Keratinocyte (primary cell): ENCODE measurements around the gene ENO1. TPM values are rescaled to one million over a fixed set of nuclear protein-coding genes. Genes with fewer than 3 reads are reported as not detected.
A peak's percentile ranks its signal among the peaks of the same experiment; 100 is the strongest.

Source experiments
- DNase-seq: peaks from one replicate; pipeline ENCODE4 v3.0.0-alpha.2; 2011; ENCODE audit warnings: low read depth, missing footprints, low spot score
- FAIRE-seq: peaks from 2 replicates; lab custom pipeline; 2011; peaks lifted over from hg19 to GRCh38; lab: Jason Lieb, UNC
- H2AFZ ChIP-seq: 2 replicates; pipeline ENCODE4 v1.6.0; 2012; ENCODE audit warnings: low read length, control low read depth, inconsistent platforms; ENCODE audit not compliant: control insufficient read depth
- H3K27ac ChIP-seq: 2 replicates; pipeline ENCODE4 v1.5.1; 2011; ENCODE audit warnings: low read length; ENCODE audit not compliant: control insufficient read depth, insufficient read depth
- H3K27me3 ChIP-seq: 3 replicates; pipeline ENCODE4 v1.6.0; 2011; ENCODE audit warnings: low read length; ENCODE audit not compliant: control insufficient read depth, insufficient read depth; ENCODE audit errors: extremely low read depth
- H3K36me3 ChIP-seq, 2 experiments: 2 replicates in 1 of 2; 3 replicates in 1 of 2; pipeline ENCODE4 v1.5.1; 2011; ENCODE audit warnings: low read length in 2 of 2, mild to moderate bottlenecking in 1 of 2; ENCODE audit not compliant: control insufficient read depth in 2 of 2, insufficient read depth in 2 of 2; ENCODE audit errors: extremely low read depth in 1 of 2
- H3K4me1 ChIP-seq: 3 replicates; pipeline ENCODE4 v1.5.1; 2011; ENCODE audit warnings: low read length; ENCODE audit not compliant: control insufficient read depth, insufficient read depth; ENCODE audit errors: extremely low read depth
- H3K4me2 ChIP-seq: 3 replicates; pipeline ENCODE4 v1.6.0; 2011; ENCODE audit warnings: low read depth, low read length; ENCODE audit not compliant: control insufficient read depth, insufficient read depth; ENCODE audit errors: extremely low read depth
- H3K4me3 ChIP-seq, 3 experiments: fragments of 200-600 bp in 1 of 3; sonication (generic) in 1 of 3; 2 replicates in 2 of 3; 3 replicates in 1 of 3; pipeline ENCODE4 v1.5.1; 2011 to 2016; ENCODE audit warnings: low read length in 3 of 3, mild to moderate bottlenecking in 3 of 3, control low read depth in 2 of 3, inconsistent platforms in 1 of 3, low read depth in 1 of 3, mixed read lengths in 1 of 3, mixed run types in 1 of 3, moderate library complexity in 1 of 3; ENCODE audit not compliant: control insufficient read depth in 2 of 3, insufficient read depth in 2 of 3; ENCODE audit errors: extremely low read depth in 1 of 3
- H3K79me2 ChIP-seq: 2 replicates; pipeline ENCODE4 v1.6.0; 2012; ENCODE audit warnings: low read length; ENCODE audit not compliant: control insufficient read depth, insufficient read depth
- H3K9ac ChIP-seq: 3 replicates; pipeline ENCODE4 v1.6.0; 2011; ENCODE audit warnings: low read length; ENCODE audit not compliant: control insufficient read depth, insufficient read depth; ENCODE audit errors: extremely low read depth
- H3K9me1 ChIP-seq: 3 replicates; pipeline ENCODE4 v1.6.0; 2011; ENCODE audit warnings: low read length; ENCODE audit not compliant: control insufficient read depth, insufficient read depth; ENCODE audit errors: extremely low read depth
- H3K9me3 ChIP-seq: 2 replicates; pipeline ENCODE4 v1.5.1; 2012; ENCODE audit warnings: low read depth, low read length; ENCODE audit not compliant: control insufficient read depth
- H4K20me1 ChIP-seq: 3 replicates; pipeline ENCODE4 v1.6.0; 2011; ENCODE audit warnings: low read length; ENCODE audit not compliant: control insufficient read depth, insufficient read depth; ENCODE audit errors: extremely low read depth
- EZH2 ChIP-seq: IDR thresholded peaks from one replicate; pipeline ENCODE4 v1.6.1; 2012; ENCODE audit warnings: inconsistent platforms, mild to moderate bottlenecking, low read length, moderate library complexity
- dilution Hi-C: fragments of 300-500 bp; cut with MboI; formaldehyde crosslinking; loops from one replicate; pipeline ENCODE4 v1.7.0; 2020; ENCODE audit warnings: low sequenced_read_pairs; ENCODE audit not compliant: extremely low pct_ligation_motif_present
- polyA plus RNA-seq, 5 experiments: library from polyadenylated mRNA; depleted of rRNA in 3 of 5; stranded (reverse) in 3 of 5; stranded (forward) in 1 of 5; unstranded in 1 of 5; fragments of >200 nt; gene quantifications; 1 replicate in 1 of 5; 2 replicates in 3 of 5; 3 replicates in 1 of 5; pipeline versions ENCODE4 v1.2.1 to v1.2.3, GENCODE V29; 2011 to 2012; ENCODE audit warnings: missing spikeins in 2 of 5, low read depth in 1 of 5, low replicate concordance in 1 of 5
- TF ChIP-seq, protein P1 (sequence below), 3 experiments: IDR thresholded peaks in 1 of 3; conservative IDR thresholded peaks in 1 of 3; optimal IDR thresholded peaks in 1 of 3; 2 replicates in 2 of 3; 3 replicates in 1 of 3; pipeline versions ENCODE3 to v1.5.1; 2011; ENCODE audit warnings: low read length in 3 of 3, mild to moderate bottlenecking in 3 of 3, moderate library complexity in 2 of 3, control low read depth in 1 of 3, inconsistent platforms in 1 of 3; ENCODE audit not compliant: insufficient read depth in 2 of 3; ENCODE audit errors: extremely low read depth in 1 of 3

ENO1 gene
- polyA plus RNA-seq, 1 donor (not counting 4 experiments of a cell fraction or from before 2014, with no cell fraction given) = 1,908 TPM

DNA sequence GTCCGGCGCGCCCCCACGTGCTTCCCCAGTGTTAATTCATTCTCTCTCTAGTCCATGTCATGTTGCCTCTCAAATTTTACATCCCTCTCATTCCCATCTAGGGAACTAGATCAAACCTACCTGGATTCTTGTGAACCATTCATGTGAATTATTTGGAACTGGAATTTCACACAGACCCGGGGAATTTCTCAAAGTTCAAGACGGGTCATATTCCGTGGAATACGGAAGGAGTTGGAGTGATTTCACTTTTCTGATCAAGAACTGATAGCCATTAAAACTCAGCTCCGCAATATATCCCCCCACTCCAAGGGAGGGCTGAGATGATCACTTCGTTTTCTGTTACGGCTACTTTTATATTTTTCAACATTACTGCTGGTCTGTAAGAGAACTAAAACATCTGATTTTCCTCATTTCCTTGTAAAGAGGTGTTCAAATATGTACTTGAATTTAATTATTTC lies 1.0 kb upstream of the ENO1 start:
- peak overlapping the region; percentile 79 for H3K4me2 ChIP-seq
- peaks cover 40% of the 10 kb centered on the region for H3K79me2 ChIP-seq
- peaks cover 9 to 19% of the 10 kb centered on the region in 2 experiments for H3K36me3 ChIP-seq
- H4K20me1 ChIP-seq = peaks cover 19% of the 10 kb centered on the region
- peak overlapping the region; percentile 99 for H3K27ac ChIP-seq
- FAIRE-seq = no peak
- H3K4me1 ChIP-seq = peaks cover 36% of the 10 kb centered on the region
- DNase-seq = no peak
- H3K9ac ChIP-seq = peak overlapping the region; percentile 100
- peaks cover 4% of the 10 kb centered on the region for H3K9me1 ChIP-seq
- peak overlapping the region; percentile 75 to 96 (median 78) for H3K4me3 ChIP-seq
- no peaks in the 10 kb centered on the region for H3K27me3 ChIP-seq
- TF ChIP-seq EZH2 = no peak
- TF ChIP-seq, protein P1, sequence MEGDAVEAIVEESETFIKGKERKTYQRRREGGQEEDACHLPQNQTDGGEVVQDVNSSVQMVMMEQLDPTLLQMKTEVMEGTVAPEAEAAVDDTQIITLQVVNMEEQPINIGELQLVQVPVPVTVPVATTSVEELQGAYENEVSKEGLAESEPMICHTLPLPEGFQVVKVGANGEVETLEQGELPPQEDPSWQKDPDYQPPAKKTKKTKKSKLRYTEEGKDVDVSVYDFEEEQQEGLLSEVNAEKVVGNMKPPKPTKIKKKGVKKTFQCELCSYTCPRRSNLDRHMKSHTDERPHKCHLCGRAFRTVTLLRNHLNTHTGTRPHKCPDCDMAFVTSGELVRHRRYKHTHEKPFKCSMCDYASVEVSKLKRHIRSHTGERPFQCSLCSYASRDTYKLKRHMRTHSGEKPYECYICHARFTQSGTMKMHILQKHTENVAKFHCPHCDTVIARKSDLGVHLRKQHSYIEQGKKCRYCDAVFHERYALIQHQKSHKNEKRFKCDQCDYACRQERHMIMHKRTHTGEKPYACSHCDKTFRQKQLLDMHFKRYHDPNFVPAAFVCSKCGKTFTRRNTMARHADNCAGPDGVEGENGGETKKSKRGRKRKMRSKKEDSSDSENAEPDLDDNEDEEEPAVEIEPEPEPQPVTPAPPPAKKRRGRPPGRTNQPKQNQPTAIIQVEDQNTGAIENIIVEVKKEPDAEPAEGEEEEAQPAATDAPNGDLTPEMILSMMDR (optimal IDR thresholded peaks at IDR 0.05 in 1 of 3, IDR thresholded peaks at IDR 0.05 in 1 of 3, conservative IDR thresholded peaks at IDR 0.05 in 1 of 3; ENCODE audit: extremely low read depth in 1 of 3, insufficient read depth in 2 of 3, low read length in 3 of 3) = peak in 1 of 3 experiments; percentile 23
- dilution Hi-C loops = no loop called here
- peak overlapping the region; percentile 47 for H2AFZ ChIP-seq
- H3K9me3 ChIP-seq = no peaks in the 10 kb centered on the region

DNA sequence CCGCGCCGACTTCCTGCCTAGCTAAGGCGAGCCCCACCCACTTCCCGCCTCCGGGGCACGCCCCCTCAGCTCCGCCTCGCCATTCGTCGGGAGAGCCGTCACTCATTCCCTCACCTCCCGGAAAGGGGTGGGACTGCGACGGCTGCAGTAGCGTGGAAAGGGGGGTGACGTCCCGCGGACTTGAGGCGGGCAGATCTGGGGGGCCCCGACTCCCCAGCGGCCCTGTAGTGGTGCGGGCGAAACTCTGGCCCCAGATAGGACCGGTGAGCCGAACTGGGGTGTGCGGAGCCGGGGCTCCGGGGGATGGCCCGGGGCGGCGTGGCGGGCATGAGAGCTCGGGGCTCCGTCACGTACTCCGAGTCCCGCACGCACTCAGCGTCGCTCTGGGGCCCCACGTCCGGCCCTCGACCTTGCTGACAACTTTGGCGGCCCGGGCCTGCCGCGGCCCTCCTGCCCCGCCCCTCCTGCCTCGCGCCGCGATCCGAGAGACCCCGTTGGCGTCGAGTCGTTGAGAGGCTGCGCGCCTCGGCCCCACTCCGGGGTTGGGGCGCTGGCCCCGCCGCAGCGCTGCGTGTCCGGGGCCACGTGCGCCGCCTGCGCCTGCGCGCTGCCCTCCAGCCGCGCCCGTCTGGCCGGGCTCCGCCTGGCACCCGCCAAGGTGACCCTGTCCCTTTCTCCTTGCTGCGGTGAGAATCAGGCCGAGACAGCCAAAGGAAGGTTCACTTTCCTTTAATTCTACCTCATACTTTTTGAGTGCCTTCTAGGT lies 395 bp upstream of the ENO1 start:
- dilution Hi-C loops = no loop called here
- no peaks in the 10 kb centered on the region for H3K9me3 ChIP-seq
- H3K27me3 ChIP-seq = no peaks in the 10 kb centered on the region
- DNase-seq (peak; percentile 89), FAIRE-seq (no peak)
- peaks cover 9 to 19% of the 10 kb centered on the region in 2 experiments for H3K36me3 ChIP-seq
- H3K79me2 ChIP-seq = peaks cover 40% of the 10 kb centered on the region
- peak overlapping the region; percentile 79 for H3K4me2 ChIP-seq
- H2AFZ ChIP-seq = peak overlapping the region; percentile 47
- peak overlapping the region; percentile 100 for H3K9ac ChIP-seq
- H4K20me1 ChIP-seq = peaks cover 23% of the 10 kb centered on the region
- peaks cover 4% of the 10 kb centered on the region for H3K9me1 ChIP-seq
- H3K4me1 ChIP-seq = peaks cover 41% of the 10 kb centered on the region
- peak overlapping the region; percentile 99 for H3K27ac ChIP-seq
- H3K4me3 ChIP-seq = peak overlapping the region; percentile 75 to 96 (median 78)
- TF ChIP-seq, protein P1 (optimal IDR thresholded peaks at IDR 0.05 in 1 of 3, IDR thresholded peaks at IDR 0.05 in 1 of 3, conservative IDR thresholded peaks at IDR 0.05 in 1 of 3; ENCODE audit: extremely low read depth in 1 of 3, insufficient read depth in 2 of 3, low read length in 3 of 3) = peak in 1 of 3 experiments; percentile 47
- TF ChIP-seq EZH2 = no peak
